ENCODE results near the gene TMEM121B.

Gene TMEM121B

DNA sequence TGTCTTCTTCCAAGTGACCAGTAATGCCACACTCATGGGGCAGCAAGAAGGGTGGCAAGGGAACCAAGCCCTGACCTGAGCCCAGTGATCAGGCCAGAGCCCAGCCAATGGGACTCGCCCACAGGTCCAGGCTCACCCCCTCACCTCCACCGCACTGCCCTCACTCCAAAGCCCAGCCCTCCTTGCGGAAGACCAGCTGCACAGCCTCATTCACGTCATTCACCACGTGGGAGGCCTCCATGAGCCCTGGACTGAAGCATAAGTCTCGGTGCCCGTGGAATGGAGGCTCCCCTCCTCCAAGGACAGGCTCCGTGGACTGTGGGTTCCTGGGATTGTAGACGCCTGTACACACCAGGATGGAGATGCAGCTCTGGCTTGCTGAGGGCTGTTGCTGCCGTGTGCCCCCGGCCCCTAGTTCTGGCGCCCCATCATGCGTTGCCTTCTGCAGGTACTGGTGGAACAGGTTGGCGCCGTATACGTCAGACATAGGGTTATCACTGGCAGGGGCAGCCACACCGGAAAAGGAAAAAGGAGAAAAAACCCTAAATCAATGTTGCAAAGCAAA is 16.8 kb upstream of the TMEM121B start:
- DNase-seq (ENCODE audit: low spot score), result no peak

DNA sequence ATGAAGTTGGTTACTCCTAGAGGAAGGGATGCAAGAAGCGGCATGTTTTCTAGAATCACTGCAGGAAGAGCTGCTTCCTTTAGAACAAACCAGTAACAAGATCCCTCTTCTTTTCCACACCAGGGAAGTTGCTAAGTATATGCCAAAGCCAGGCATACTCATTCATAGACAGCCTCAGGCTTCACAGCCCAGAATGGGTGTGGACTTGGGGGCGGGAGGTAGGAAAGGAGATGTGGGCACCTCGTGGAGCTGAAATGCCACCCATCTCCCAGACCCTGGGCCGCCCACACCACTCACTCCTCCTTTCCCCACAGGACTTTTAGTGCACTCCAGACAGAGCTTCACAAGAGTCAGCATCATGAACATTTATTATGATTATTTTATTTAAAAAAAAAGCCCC is 16.0 kb upstream of the TMEM121B start:
- no peak for DNase-seq (ENCODE audit: low spot score)

DNA sequence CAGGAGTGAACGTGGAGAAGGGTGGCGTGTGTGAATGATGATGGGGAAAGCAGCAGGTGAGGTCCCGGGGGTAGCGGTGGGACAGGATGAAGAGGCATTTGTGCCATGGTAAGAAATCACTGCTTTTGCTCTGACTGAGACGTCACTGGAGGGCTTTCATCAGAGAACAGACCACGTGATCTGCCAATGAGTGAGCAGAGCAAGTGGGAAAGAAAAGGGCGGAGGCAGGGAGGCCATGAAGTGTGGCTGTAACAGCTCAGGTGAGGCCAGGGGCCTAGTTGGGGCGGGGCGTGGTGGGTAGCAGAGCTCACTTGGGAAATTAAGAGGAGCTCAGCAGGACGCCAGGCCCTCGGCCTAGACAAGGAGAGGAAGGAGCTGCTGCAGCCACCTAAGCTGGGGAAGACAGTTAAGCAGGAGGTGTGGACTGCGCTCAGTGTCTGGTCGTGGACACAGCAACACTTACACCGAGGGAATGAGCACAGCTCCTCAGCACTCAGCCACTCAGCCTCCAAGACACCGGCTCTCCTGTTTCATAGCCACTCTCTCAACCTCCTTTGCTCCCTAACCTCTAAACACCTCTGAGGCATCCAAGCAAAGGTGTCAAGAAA is 14.1 kb upstream of the TMEM121B start:
- no peak for DNase-seq (ENCODE audit: low spot score)

DNA sequence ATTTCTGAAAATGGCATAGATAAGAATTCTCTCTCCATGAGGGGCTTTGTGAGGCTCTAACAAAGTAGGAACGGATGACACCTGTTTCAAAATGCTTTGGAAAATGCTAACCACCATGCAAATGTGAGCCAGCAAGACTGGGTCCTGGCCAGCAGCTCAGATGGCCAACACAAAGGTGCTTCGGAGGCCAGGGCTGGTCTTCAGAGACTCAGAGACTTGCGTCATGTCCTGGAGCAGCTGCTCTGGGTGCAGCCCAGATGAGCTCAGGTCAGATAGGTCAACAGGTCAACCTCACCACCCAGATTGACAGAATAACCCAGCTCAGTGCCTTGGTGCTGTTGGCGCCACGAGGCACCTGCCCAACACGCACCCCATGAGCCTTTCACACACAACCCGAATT is 12.0 kb upstream of the TMEM121B start:
- no peak for DNase-seq (ENCODE audit: low spot score)

DNA sequence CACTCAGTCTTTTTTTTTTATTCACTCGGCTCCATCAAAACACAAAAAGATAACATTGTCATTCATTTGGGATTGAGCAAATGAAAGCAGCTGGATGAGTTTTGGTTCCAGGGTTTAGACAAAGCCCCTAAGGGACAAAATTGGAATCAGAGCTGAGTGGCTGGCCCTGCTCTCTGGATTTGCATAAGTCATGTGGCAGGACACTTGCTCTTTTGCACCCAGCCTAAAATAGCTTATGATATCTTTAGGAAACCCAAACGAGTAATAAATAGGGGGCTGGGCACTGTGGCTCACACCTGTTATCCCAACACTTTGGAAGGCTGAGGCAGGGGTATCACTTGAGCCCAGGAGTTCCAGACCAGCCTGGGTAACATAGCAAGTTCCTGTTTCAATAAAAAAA is 11.0 kb upstream of the TMEM121B start:
- DNase-seq (ENCODE audit: low spot score), result no peak

DNA sequence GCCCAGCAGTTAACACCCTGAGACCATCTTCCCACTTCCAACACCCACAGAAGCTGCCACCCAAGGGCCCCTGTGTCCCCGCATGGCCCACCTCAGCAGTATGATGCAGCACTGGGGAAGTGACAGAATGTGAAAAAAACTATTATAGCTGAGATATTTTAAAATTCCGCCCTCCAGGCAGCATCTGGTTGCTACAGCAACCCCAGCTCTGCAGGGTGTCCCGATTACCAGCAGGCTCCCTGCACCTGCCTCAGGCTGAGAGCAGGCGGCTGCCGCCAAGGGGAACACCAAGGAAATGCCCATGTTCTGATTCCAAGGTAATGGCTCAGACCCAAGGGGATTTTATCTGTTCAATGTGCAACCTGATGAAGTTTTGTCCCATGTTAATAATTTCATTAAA is 10.5 kb upstream of the TMEM121B start:
- peak; percentile 58 for DNase-seq (ENCODE audit: low spot score)

DNA sequence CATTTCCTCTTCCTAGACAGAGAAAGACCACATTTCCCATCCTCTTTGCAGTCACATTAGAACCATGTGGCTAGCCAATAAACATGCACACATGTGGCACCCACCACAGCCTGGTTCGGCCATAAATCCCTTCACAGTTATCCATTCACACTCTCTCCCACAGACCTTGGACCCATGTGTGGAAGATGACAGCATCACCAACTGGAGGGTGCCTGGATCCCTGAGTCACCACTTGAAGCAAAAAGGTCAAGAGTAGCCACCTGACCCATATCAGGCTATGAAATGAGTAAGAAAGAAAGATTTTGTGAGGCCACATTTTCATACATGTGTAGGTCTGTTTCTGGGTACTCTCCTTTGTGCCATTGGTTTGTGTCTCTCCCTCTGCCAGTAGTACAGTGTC is 9.0 kb upstream of the TMEM121B start:
- no peak for DNase-seq (ENCODE audit: low spot score)

DNA sequence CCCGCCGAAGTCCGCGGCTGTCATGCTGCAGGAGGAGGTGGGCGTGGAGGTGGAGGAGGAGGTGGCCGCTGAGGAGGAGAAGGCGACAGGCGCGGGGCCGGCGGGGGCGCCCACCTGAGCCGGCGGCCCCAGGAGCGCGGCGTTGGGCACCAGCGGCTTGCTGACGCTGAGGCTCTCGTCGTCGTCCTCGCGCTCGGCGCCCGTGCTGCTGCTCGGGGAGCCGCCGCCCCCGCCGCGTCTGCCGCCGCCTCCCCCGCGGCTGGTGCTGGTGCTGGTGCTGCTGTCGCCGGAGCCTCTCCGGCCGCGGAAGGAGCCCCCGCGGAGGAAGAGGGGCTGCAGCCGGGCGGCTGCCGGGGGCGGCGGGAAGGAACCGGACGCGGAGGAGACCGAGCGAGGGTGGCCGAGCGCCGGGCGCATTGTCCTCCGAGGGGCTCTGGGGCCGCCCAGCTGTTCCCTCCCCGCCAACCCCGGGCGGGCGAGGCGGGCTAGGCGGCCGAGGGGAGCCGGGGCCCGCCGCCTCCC is 388 bp downstream of the TMEM121B start:
- peak; percentile 44 for DNase-seq (ENCODE audit: low spot score)

DNA sequence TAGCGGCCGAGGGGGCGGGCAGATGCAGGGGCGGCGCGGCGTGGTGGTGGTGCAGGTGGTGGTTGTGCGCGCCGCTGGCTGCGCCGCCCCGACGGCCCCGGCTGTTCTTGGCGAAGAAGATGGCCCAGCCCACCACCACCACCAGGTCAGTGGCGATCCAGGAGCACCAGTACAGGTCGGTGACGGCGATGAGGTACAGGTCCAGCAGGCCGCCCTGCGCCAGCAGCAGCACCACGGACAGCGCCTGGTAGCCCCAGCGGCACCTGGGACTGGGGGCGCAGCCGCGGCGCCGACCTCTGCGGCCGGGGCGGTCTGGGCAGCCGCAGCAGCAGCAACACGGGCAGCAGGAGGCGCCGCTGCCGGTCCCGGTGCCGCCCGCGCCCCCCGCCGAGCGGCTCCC is 879 bp downstream of the TMEM121B start:
- no peak for DNase-seq (ENCODE audit: low spot score)

DNA sequence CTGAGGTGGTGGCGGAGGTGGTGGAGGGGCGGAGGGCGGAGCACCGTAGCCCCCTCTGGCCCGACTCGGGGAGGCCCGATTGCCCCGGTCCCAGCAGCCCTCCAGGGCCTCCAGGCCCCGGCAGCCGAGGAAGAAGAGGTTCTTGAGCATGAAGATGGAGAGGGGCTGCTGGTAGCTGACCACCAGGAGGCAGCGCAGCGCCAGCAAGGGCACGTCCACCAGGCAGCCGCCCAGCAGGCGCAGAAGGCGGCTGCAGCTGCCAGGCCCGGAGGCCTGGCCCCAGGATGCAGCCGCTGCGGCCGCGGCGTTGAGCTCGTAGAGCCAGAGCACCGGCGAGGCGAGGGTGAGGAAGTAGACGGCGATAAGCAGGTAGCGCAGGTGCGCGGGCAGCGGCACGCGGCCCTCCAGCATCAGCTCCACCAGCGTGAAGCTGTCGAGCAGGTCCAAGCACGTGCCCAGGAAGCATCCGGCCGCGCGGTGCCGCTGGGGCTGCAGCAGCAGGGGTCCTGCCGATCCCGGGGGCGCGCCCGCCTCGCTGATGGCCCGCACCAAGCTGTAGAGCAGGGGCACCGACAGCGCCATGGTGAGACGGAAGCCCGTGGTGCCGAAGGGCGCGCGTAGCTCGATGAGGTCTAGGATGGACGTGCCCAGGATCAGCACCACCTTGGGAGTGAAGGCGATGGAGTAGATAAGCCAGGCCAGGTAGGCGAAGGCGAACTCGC is 1.5 kb downstream of the TMEM121B start:
- no peak for DNase-seq (ENCODE audit: low spot score)

DNA sequence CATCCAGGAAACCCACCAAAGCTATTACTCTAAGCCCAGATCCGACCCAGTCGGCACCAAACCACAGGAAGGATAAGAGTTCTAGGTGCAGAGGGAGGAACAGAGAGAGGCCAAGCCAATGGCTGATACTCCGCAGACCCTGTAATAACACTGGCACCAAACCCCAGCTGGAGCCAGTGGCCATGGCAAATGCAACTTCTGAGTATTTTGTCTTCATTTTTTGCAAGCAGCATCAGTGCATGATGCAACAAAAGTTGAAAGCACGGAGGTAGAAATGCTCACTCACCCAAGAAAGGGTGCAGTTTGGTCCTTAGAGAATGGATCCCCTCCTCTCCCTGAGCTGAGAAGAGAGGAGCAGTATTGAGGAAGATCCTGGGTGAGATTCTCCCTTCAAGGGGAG is 2.8 kb downstream of the TMEM121B start:
- DNase-seq (ENCODE audit: low spot score), result no peak

DNA sequence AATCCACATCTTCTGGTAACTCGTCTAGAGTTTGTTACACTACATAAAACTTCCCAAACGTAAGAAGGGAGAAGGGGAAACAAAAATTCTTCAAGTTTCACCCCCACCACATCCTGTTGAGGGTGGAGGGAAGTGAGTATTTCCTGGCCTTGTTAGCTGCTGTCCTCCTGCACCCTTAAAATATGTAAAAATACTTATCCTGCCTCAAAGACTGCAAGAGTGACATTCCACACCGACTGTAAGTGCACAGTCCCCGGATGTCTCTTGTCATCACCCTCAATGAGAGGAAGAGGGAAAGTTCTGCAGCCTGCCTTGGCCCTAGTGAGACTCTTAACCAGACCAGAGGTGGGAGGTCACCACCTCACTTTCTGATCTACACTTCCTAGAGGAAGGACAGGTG is 3.3 kb downstream of the TMEM121B start:
- DNase-seq (ENCODE audit: low spot score), result no peak

DNA sequence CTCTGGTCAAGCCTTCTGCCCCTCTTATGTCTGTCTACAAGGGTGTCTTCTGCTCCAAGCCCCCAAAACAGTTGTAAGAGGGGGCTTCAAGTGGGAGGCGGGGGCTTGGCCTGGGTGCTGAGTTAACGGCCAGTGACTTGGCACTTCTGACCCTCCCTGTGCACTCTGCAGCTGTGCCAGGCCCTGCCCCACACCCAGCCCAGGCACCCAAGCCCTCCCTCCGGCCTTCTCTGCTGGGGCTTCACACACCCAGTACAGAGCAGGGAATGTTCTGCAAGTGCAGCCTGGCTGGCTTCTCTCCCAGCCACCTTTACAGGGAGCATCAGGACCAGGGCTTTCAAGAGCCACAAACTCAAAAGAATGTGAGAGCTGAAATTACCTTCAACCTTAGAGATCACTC is 3.8 kb downstream of the TMEM121B start:
- no peak for DNase-seq (ENCODE audit: low spot score)

DNA sequence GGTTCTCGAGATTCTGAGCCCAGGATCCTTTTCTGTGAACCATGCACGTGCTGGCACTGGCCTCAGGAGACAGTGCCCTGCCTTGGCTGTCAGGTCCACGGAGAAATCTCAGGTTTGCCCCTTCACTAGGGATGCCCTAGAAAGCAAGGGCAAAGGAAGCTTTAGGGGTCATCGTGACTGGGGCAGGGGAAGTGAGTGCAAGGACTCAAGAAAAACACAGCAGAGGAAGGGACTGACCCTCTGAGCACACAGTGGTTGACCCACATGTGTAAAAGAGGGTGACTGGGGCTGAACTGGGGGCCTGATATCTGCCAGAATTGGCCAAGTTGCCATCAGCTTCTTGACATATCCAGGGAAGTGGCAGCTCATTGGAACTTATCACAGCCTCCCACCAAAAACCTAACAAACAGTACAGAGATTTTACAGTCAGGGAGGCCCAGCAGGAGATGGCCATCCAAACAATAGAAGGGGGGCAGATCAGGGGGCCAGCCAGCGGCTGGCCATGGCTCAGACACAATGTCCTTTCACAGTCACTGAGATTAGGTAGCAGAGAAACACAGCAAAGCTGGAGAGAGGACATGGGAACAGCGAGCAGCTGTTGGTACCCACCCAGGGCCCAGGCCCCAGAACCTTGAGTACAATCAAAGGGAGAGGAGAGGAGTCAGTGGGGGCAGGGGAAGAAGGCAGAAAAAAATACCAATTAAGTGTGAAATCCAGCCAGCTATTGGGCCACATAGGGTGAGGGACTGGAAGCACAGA is 4.4 kb downstream of the TMEM121B start:
- DNase-seq (ENCODE audit: low spot score), result no peak

DNA sequence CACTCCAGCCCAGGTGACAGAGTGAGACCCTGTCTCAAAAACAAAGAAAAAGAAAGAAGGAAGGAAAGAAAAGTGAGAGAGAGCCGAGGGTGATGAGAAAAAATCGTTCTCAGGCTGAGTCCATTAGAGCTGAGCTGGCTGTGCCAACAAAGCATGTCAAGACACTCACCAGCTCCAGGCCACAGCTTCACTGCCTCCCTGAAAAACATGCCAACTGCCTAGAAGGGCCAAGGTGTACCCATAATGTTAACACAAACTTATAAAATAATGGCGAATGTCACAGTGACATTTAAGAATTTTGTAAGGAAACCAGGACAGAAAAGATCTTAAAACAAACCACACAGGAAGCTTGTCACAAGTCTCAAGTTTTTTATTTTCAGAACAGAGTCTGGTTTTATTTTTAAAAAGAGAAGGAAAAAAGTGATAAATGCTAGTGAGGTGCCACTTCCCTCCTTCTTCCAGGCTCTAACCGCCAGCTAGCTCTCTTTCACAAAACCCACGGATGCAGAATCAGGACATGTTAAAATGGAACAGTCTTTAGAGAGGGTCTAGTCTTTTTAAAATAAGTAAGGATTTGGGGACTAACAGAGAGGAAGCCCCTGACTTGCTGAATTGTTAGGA is 5.1 kb downstream of the TMEM121B start:
- DNase-seq (ENCODE audit: low spot score), result no peak

DNA sequence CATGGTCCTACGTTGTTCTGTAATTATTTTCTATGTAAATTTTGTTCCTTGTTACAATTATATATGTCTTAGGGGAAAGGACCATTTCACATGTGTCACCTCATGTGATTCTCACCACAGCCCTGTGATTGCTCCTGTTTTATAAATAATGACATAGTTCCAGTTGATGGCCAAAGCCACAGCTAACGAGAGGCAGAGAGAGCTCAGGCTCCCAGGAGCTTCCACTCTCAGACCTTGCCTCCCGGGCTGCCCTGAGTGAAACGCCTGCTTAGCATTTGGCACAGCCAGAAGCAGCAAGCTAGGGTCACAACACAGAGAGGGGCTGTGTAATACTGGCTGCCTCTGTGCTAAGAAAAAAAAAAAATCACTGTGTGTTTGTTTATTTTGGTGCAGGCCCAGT is 5.9 kb downstream of the TMEM121B start:
- DNase-seq (ENCODE audit: low spot score), result no peak

DNA sequence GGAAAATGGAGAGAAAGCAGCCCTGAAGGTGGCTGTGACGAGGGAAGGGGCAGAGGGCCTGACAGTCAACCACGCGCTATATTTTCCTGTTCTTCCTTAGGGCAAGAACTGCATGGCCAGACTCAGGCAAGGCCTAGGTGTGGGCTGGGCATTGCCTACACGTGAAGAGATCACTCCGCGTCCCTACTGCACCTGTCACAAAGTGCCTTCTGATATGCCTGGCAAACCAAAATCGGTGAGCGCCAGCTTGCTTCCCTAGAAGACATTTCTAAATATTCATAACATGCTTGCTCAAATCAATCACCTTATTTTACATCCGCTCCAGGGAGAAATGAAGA is 6.3 kb downstream of the TMEM121B start:
- DNase-seq (ENCODE audit: low spot score), result no peak

DNA sequence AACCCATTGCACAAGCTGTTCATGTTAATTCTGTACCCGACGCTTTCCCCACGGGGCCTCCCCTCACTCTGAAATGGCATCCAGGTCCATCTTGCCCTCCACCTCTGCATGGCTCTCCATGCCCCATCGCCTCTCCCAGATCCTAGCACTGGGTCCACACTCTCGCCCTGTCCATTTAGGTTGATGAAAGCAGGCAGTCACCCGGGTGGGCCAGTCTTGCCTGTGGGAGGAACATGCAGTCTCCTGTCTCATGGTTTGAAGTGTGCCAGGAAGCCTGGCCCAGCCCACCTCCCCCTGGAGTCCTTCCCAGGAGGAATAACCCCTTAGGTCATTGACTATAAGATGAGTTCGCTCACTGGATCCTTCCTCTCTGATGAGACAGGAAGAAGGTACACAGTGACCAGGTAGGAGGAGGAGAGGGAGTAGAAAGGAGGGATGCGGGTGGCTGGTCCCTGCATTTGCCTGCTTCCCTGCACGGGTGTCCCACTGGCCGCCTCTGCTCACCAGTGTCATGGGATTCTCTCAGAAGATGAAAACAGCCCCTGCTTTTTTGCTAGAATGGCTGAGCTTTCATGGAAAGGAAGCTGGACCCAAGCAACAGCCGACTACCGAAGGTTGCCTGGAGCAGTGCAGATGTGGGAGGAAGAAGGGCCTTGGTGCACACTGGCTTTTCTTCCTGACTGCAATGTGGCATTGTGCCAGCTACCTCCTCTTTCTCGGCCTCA is 6.8 kb downstream of the TMEM121B start:
- DNase-seq (ENCODE audit: low spot score), result no peak

DNA sequence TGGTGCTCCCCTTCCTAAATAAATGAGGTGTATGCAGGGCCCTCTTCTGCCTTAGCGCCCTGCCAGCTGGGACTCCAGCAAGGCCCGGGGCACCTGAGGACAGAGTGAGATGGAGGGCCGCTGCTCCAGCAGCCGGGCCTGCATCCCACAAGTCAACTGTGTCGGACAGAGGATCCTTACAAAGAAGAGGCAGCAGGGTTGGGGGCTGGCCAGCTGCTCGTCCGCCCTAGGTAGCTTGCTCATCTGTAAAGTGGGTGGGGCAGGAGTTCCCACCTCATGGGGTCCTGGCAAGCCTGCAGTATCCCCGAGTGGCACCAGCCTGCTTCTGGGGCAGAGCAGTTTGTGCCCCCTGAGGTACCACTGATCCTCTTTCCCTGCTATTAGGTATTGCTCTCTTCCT is 7.6 kb downstream of the TMEM121B start:
- DNase-seq (ENCODE audit: low spot score), result no peak

DNA sequence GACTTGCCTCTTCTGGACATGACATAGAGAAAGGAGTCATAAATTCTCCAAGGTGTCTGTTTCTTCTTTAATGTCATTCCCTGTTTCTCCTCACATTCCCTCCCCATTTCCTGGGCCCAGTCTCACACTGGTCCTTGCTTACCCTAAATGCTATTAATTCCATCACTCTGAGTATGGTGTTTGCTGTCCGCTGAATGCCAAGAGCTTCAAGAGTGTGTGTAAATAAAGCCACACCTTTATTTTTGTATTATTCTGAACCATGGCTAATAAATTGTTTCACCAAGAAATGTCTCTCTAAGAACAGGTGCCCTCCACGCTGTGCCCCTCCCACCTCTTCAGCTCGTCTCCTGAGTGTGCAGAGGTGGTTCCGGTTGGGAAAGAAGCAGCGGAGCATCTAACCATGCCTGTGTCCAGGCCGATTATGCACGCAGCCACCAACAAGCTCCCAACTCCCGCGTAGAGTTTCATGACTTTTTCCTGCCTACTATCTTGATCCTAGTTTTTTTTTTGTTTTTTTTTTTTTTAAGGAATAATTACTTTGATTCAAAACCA is 8.6 kb downstream of the TMEM121B start:
- DNase-seq (ENCODE audit: low spot score), result no peak

DNA sequence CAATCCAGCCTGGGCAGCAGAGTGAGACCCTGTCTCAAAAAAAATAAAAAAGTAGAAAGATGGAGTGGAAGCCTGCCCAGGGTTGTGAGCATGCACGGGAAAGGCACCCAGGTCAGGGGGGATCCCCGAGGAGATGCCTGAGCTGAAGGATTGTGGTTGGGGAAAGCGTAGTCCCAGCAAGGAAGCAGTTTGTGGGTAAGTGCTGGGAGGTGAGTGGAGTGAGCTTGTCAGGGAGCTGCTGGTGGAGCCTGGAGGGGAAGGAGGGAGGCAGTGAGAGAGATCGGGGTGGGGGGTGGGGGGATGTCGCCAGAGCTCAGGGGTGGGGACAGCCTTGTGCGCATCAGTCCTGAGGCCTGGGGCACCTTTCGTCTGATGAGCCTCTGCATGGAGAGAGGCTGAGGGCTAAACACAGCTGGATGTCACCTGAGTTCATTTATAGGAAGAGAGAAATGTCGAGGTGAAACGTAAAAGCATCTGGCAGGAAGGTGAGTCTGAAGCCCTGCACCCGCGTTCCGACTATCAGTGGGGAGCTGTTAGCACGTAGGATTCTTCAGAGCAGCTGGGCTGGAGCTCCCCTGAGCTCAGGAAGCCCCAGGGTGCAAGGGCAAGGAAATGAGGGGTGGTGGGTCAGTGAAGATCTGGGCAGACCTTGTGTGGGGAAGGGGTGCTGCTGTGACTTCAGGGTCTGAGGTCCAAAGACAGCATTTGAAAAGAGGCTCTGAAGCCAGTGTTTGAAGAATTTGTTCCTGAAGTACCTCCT is 10.2 kb downstream of the TMEM121B start:
- no peak for DNase-seq (ENCODE audit: low spot score)

Measured in Ammon's horn (tissue), 1 donor.